ENCODE results near the gene ATP2C2.

The ATP2C2 gene

GRCh38 chr16:84482951-84483881 is 114.9 kb downstream of the ATP2C2 start:
- FAIRE-seq (no peak), DNase-seq (ENCODE audit: insufficient read length, low spot score) (no peak)
- no peak for TF ChIP-seq SPI1 (IDR thresholded peaks at IDR 0.05; ENCODE audit: low read depth, low read length)
- no peak for TF ChIP-seq POLR2AphosphoS5 (IDR thresholded peaks at IDR 0.05; ENCODE audit: low read depth, low read length)
- no peak for TF ChIP-seq POU2F2 (IDR thresholded peaks at IDR 0.05; ENCODE audit: low read depth, low read length)
- TF ChIP-seq TAF1 (IDR thresholded peaks at IDR 0.05; ENCODE audit: low read depth, low read length), result no peak
- TF ChIP-seq POLR2A (IDR thresholded peaks at IDR 0.05; ENCODE audit: low read depth, low read length), result no peak

- DNase-seq (ENCODE audit: insufficient read length, low spot score), result no peak
- no peak for FAIRE-seq
- no peak for TF ChIP-seq POLR2AphosphoS5 (IDR thresholded peaks at IDR 0.05; ENCODE audit: low read depth, low read length)
- no peak for TF ChIP-seq POLR2A (IDR thresholded peaks at IDR 0.05; ENCODE audit: low read depth, low read length)
- no peak for TF ChIP-seq TAF1 (IDR thresholded peaks at IDR 0.05; ENCODE audit: low read depth, low read length)
- no peak for TF ChIP-seq POU2F2 (IDR thresholded peaks at IDR 0.05; ENCODE audit: low read depth, low read length)
- TF ChIP-seq PAX5 (IDR thresholded peaks at IDR 0.05; ENCODE audit: insufficient read depth, low read length, severe bottlenecking), result no peak
- no peak for TF ChIP-seq SPI1 (IDR thresholded peaks at IDR 0.05; ENCODE audit: low read depth, low read length)
Observed at GRCh38 chr16:84483882-84484565, 115.7 kb downstream of the ATP2C2 start.

- no peak for DNase-seq (ENCODE audit: insufficient read length, low spot score)
- no peak for TF ChIP-seq PAX5 (IDR thresholded peaks at IDR 0.05; ENCODE audit: insufficient read depth, low read length, severe bottlenecking)
- TF ChIP-seq POLR2A (IDR thresholded peaks at IDR 0.05; ENCODE audit: low read depth, low read length), result no peak
- no peak for TF ChIP-seq POLR2AphosphoS5 (IDR thresholded peaks at IDR 0.05; ENCODE audit: low read depth, low read length)
- no peak for TF ChIP-seq TAF1 (IDR thresholded peaks at IDR 0.05; ENCODE audit: low read depth, low read length)
- TF ChIP-seq POU2F2 (IDR thresholded peaks at IDR 0.05; ENCODE audit: low read depth, low read length), result no peak
- no peak for TF ChIP-seq SPI1 (IDR thresholded peaks at IDR 0.05; ENCODE audit: low read depth, low read length)
- no peak for FAIRE-seq
Observed at GRCh38 chr16:84484579-84485254, 116.4 kb downstream of the ATP2C2 start.

GRCh38 chr16:84485255-84486010 is 117.1 kb downstream of the ATP2C2 start:
- no peak for DNase-seq (ENCODE audit: insufficient read length, low spot score)
- TF ChIP-seq POLR2A (IDR thresholded peaks at IDR 0.05; ENCODE audit: low read depth, low read length), result no peak
- no peak for TF ChIP-seq SPI1 (IDR thresholded peaks at IDR 0.05; ENCODE audit: low read depth, low read length)
- no peak for TF ChIP-seq TAF1 (IDR thresholded peaks at IDR 0.05; ENCODE audit: low read depth, low read length)
- no peak for TF ChIP-seq PAX5 (IDR thresholded peaks at IDR 0.05; ENCODE audit: insufficient read depth, low read length, severe bottlenecking)
- TF ChIP-seq POU2F2 (IDR thresholded peaks at IDR 0.05; ENCODE audit: low read depth, low read length), result no peak
- no peak for TF ChIP-seq POLR2AphosphoS5 (IDR thresholded peaks at IDR 0.05; ENCODE audit: low read depth, low read length)
- FAIRE-seq, result no peak

GRCh38 chr16:84486126-84486525 is 117.8 kb downstream of the ATP2C2 start:
- FAIRE-seq (no peak), DNase-seq (ENCODE audit: insufficient read length, low spot score) (no peak)
- TF ChIP-seq POLR2A (IDR thresholded peaks at IDR 0.05; ENCODE audit: low read depth, low read length) (no peak), POU2F2 (IDR thresholded peaks at IDR 0.05; ENCODE audit: low read depth, low read length) (no peak), TAF1 (IDR thresholded peaks at IDR 0.05; ENCODE audit: low read depth, low read length) (no peak), PAX5 (IDR thresholded peaks at IDR 0.05; ENCODE audit: insufficient read depth, low read length, severe bottlenecking) (no peak), POLR2AphosphoS5 (IDR thresholded peaks at IDR 0.05; ENCODE audit: low read depth, low read length) (no peak), SPI1 (IDR thresholded peaks at IDR 0.05; ENCODE audit: low read depth, low read length) (no peak)

GRCh38 chr16:84486551-84487235 is 118.4 kb downstream of the ATP2C2 start:
- DNase-seq (ENCODE audit: insufficient read length, low spot score), result no peak
- no peak for FAIRE-seq
- TF ChIP-seq POLR2AphosphoS5 (IDR thresholded peaks at IDR 0.05; ENCODE audit: low read depth, low read length) (no peak), POLR2A (IDR thresholded peaks at IDR 0.05; ENCODE audit: low read depth, low read length) (no peak), SPI1 (IDR thresholded peaks at IDR 0.05; ENCODE audit: low read depth, low read length) (no peak), PAX5 (IDR thresholded peaks at IDR 0.05; ENCODE audit: insufficient read depth, low read length, severe bottlenecking) (no peak), TAF1 (IDR thresholded peaks at IDR 0.05; ENCODE audit: low read depth, low read length) (no peak), POU2F2 (IDR thresholded peaks at IDR 0.05; ENCODE audit: low read depth, low read length) (no peak)

GRCh38 chr16:84487358-84487757 is 119.0 kb downstream of the ATP2C2 start:
- no peak for FAIRE-seq

GRCh38 chr16:84489131-84489530 is 120.8 kb downstream of the ATP2C2 start:
- TF ChIP-seq POLR2A (IDR thresholded peaks at IDR 0.05; ENCODE audit: low read depth, low read length), result no peak
- TF ChIP-seq POU2F2 (IDR thresholded peaks at IDR 0.05; ENCODE audit: low read depth, low read length), result no peak
- no peak for TF ChIP-seq POLR2AphosphoS5 (IDR thresholded peaks at IDR 0.05; ENCODE audit: low read depth, low read length)
- no peak for TF ChIP-seq TAF1 (IDR thresholded peaks at IDR 0.05; ENCODE audit: low read depth, low read length)
- FAIRE-seq (no peak), DNase-seq (ENCODE audit: insufficient read length, low spot score) (no peak)

More at GRCh38 chr16:84487358-84487757, 119.0 kb downstream of the ATP2C2 start:
- no peak for DNase-seq (ENCODE audit: insufficient read length, low spot score)
- TF ChIP-seq POLR2A (IDR thresholded peaks at IDR 0.05; ENCODE audit: low read depth, low read length), result no peak
- no peak for TF ChIP-seq POU2F2 (IDR thresholded peaks at IDR 0.05; ENCODE audit: low read depth, low read length)
- no peak for TF ChIP-seq POLR2AphosphoS5 (IDR thresholded peaks at IDR 0.05; ENCODE audit: low read depth, low read length)
